Nephron (organoid): ENCODE measurements around the gene SIRPG.
"Not testable (repeated sequence)": the region's sequence is repeated elsewhere in the genome, so short reads cannot be mapped to it uniquely, and the experiment has no call there.

ENCODE experiments used
- H3K27ac Mint-ChIP-seq, 3 experiments: 2 replicates each; pipeline ENCODE4 v1.8.0; 2020; ENCODE audit warnings: mixed read lengths in 3 of 3, mild to moderate bottlenecking in 2 of 3, moderate library complexity in 1 of 3
- H3K27me3 Mint-ChIP-seq: 2 replicates; pipeline ENCODE4 v1.8.0; 2021; ENCODE audit warnings: low read depth, mild to moderate bottlenecking, moderate library complexity, mixed read lengths
- H3K36me3 Mint-ChIP-seq: 2 replicates; pipeline ENCODE4 v1.8.0; 2020; ENCODE audit warnings: low read depth, mixed read lengths
- H3K4me1 Mint-ChIP-seq: 2 replicates; pipeline ENCODE4 v1.8.0; 2020; ENCODE audit warnings: mixed read lengths
- H3K4me3 Mint-ChIP-seq, 3 experiments: 2 replicates each; pipeline ENCODE4 v1.8.0; 2020; ENCODE audit warnings: mild to moderate bottlenecking in 3 of 3, mixed read lengths in 3 of 3, moderate library complexity in 2 of 3
- H3K9me3 Mint-ChIP-seq: 2 replicates; pipeline ENCODE4 v1.8.0; 2020; ENCODE audit warnings: mixed read lengths
- TF ChIP-seq, protein P1 (sequence below), 3 experiments: fragments of 200-600 bp; sonication (generic); IDR thresholded peaks; one replicate each; pipeline ENCODE4 v1.5.0; 2021; ENCODE audit warnings: antibody characterized with exemption in 3 of 3; ENCODE audit not compliant: unreplicated experiment in 3 of 3

The SIRPG gene

DNA sequence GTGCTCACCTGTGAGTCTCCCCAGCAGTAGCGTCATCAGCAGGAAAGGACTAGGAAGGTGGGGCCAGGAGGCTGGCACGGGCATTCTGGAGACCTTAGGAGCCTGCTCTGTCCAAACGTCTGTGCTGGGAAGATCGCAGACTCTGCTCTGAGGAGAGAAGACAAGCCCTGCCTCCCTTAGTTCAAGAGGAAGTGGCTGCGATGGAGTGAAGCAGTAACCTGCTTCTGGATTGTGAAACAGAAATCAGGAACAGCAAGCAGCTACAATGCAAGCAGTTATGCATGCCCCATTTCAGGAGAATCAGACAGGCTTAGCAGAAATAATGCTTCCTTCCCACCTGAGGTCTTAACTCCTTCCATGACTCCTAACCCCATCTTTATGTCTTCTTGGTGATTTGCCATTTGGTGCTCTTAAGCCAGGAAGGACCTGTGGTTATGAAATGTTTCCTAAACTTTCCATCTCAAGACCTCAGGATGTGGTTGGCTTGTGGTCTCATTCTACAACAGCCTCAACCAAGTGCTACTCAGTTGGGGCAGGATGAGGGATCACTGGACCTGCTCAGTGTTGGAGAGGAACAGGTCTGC, 37.6 kb downstream of the SIRPG start, which contains the start of gene SIRPB1:
TSS of gene SIRPB1 (minus strand) at position 149 of the 584 bp plus-strand sequence. CDS start at position 84, 65 bp downstream.
- peaks cover 12% of the 10 kb centered on the region for H3K9me3 Mint-ChIP-seq
- H3K27me3 Mint-ChIP-seq = no peaks in the 10 kb centered on the region
- no peak within 1 kb of the TSS for H3K27ac Mint-ChIP-seq
- TF ChIP-seq, protein P1, sequence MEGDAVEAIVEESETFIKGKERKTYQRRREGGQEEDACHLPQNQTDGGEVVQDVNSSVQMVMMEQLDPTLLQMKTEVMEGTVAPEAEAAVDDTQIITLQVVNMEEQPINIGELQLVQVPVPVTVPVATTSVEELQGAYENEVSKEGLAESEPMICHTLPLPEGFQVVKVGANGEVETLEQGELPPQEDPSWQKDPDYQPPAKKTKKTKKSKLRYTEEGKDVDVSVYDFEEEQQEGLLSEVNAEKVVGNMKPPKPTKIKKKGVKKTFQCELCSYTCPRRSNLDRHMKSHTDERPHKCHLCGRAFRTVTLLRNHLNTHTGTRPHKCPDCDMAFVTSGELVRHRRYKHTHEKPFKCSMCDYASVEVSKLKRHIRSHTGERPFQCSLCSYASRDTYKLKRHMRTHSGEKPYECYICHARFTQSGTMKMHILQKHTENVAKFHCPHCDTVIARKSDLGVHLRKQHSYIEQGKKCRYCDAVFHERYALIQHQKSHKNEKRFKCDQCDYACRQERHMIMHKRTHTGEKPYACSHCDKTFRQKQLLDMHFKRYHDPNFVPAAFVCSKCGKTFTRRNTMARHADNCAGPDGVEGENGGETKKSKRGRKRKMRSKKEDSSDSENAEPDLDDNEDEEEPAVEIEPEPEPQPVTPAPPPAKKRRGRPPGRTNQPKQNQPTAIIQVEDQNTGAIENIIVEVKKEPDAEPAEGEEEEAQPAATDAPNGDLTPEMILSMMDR (IDR thresholded peaks at IDR 0.05; ENCODE audit: unreplicated experiment in 3 of 3) = no peak
- H3K4me3 Mint-ChIP-seq = no peak within 1 kb of the TSS
- H3K4me1 Mint-ChIP-seq = no peaks in the 10 kb centered on the region
- no peaks in the 10 kb centered on the region for H3K36me3 Mint-ChIP-seq

DNA sequence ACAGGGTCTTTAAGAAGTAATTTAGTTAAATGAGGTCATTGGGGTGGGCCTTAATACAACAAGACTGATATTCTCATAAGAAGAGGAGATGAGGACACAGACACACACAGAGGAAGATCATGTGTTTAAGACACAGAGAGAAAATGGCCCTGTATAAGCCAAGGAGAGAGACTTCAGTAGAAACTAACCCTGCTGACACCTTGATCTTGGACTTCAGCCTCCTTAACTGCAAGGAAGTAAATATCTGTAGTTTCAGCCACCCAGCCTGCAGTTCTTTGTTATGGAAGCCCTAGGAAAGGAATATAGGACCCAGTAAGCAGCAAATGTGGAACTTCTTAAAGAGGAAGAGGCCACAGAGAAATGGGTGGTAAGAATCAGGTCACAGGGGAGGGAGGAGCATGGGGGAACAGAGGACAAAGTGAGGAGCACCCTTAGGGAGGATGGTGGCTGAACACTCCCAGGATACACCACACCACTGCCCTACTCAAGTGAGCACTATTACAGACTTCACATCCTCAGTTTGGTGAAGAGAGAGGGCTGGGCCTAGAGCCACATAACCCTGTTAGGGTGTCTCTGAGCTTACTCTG, 38.5 kb downstream of the SIRPG start:
- Mint-ChIP-seq H3K9me3 (peaks cover 12% of the 10 kb centered on the region), H3K27ac (no peak overlapping the region), H3K4me3 (no peak overlapping the region), H3K4me1 (no peaks in the 10 kb centered on the region), H3K27me3 (no peaks in the 10 kb centered on the region), H3K36me3 (no peaks in the 10 kb centered on the region)
- TF ChIP-seq, protein P1 (IDR thresholded peaks at IDR 0.05; ENCODE audit: unreplicated experiment in 3 of 3) = no peak

DNA sequence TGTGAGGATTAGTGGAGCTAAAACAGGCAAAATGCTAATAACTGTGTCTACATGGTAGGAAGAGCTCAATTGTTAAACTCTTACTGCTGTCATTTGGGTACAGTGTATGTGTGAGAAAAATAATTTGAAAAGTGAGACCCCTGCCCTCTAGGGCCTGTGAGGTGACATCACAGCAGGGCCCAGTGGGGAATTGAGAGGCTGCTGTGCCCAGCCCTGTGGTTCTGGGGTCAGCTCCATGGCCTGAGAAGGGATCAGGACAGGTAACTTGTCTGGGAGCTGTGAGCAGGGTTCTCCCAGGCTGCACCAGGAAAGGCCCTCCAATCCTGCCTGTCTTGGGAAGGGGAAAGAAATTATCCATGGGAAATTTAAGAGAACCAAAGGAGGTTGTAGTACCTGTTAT, 39.1 kb downstream of the SIRPG start:
- peaks cover 12% of the 10 kb centered on the region for H3K9me3 Mint-ChIP-seq
- TF ChIP-seq, protein P1 (IDR thresholded peaks at IDR 0.05; ENCODE audit: unreplicated experiment in 3 of 3) = no peak
- H3K36me3 Mint-ChIP-seq = no peaks in the 10 kb centered on the region
- H3K27ac Mint-ChIP-seq = no peak overlapping the region
- H3K4me3 Mint-ChIP-seq = no peak overlapping the region
- no peaks in the 10 kb centered on the region for H3K27me3 Mint-ChIP-seq
- no peaks in the 10 kb centered on the region for H3K4me1 Mint-ChIP-seq

DNA sequence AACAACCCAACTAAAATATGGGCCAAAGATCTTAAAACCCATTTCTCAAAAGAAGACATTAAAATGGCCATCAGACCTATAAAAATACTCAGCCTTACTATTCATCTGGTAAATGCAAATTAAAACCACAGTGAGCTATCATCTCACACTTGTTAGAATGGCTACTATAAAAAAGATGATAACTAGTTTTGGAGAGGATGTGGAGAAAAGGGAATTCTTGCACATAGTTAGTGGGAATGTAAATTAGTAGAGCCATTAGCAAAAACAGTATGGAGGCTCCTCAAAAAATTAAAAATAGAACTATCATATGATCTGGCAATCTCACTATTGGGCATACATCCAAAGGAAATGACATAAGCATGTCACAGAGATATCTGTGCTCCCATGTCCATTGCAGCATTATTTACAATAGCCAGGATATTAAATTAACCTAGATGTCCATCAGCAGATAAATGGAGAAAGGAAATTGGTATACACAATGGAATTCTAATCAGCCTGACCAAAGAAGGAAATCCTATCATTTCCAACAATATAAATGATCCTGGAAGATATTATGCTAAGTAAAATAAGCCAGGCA, 40.6 kb downstream of the SIRPG start:
- Mint-ChIP-seq H3K27ac (no peak overlapping the region), H3K27me3 (no peaks in the 10 kb centered on the region), H3K9me3 (peaks cover 12% of the 10 kb centered on the region), H3K4me1 (no peaks in the 10 kb centered on the region), H3K4me3 (no peak overlapping the region), H3K36me3 (no peaks in the 10 kb centered on the region)
- TF ChIP-seq, protein P1 (IDR thresholded peaks at IDR 0.05; ENCODE audit: unreplicated experiment in 3 of 3) = no peak

DNA sequence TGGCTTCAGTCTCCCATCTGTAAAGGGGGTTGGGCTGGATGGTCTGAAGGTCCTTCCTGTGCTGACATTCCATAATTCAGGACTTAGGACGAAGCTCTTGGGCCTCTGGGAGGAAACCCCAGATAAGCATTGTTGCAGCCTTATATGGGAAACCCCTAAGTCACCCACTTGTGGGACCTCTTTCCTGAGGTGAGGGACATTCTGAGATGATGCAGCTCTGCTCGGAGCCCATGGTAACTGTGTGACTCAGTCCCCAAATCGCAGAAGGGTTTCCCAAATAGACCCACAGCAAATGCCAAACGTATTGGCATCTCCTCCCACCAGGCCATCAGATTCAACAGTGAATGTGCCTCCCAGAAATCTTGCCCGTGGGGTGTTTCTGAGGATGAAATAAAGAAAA, 47.2 kb downstream of the SIRPG start:
- not testable (repeated sequence) for H3K4me3 Mint-ChIP-seq, H3K27ac Mint-ChIP-seq, H3K36me3 Mint-ChIP-seq, H3K9me3 Mint-ChIP-seq, H3K27me3 Mint-ChIP-seq, H3K4me1 Mint-ChIP-seq

DNA sequence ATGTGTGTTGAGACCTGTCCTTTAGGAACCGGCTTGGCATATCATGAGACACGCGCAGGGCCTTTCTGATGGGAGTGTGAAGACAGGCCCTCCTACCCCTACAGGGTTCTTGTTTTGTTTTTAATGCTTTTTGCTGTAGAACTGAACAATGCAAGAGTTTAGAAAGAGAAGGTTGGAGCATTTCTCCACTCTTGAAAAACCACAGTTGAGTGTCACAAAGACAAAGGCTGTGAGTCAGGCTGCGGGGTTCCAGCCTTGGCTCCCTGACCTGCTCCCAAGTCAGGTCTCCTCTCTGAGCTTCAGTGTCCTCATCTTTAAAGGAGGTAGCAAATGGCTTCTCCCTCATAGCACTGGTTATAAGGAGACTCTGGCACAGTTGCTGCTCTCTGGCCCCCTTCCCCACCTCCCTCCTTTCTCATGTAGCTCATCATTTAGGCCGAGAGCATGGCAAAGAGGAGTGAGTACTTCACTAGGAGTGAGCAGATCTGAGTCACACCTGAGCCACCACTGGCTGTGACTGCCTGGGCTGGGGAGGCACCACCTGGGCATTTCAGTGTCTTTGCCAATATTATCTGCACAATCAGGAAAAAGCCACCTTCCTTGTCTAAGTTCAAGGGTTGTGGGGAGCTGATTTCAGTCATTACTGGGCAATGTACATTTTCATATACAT, 48.8 kb downstream of the SIRPG start:
- not testable (repeated sequence) for H3K9me3 Mint-ChIP-seq, H3K4me3 Mint-ChIP-seq, H3K4me1 Mint-ChIP-seq, H3K27me3 Mint-ChIP-seq, H3K36me3 Mint-ChIP-seq, H3K27ac Mint-ChIP-seq
